Skeletal muscle cell (primary cell): ENCODE results near the gene OR7G3.

Experiments used
- DNase-seq: peaks from one replicate; pipeline ENCODE4 v3.0.0-alpha.2; 2010; ENCODE audit warnings: low read depth
- H3K4me3 ChIP-seq: 2 replicates; pipeline ENCODE4 v1.5.1; 2011; ENCODE audit warnings: low read depth, mild to moderate bottlenecking, control low read depth, low read length, moderate library complexity

The OR7G3 gene

GRCh38 chr19:9115307-9115813, 11.4 kb downstream of the OR7G3 start, which contains the start of gene OR7G1:
Gene OR7G1 (minus strand): TSS chr19:9115763. CDS start chr19:9115763, 0 bp downstream.
- no peak for DNase-seq
- H3K4me3 ChIP-seq: no peak within 1 kb of the TSS

- no peak overlapping the region for H3K4me3 ChIP-seq
- DNase-seq: no peak
These were observed 16.8 kb downstream of the OR7G3 start for GRCh38 chr19:9109959-9110358.

GRCh38 chr19:9107375-9107774, 19.4 kb downstream of the OR7G3 start, which contains the start of gene OR7G2:
Gene OR7G2 (minus strand): TSS chr19:9107475. CDS start chr19:9103243, 4,232 bp downstream.
- no peak for DNase-seq

DNA sequence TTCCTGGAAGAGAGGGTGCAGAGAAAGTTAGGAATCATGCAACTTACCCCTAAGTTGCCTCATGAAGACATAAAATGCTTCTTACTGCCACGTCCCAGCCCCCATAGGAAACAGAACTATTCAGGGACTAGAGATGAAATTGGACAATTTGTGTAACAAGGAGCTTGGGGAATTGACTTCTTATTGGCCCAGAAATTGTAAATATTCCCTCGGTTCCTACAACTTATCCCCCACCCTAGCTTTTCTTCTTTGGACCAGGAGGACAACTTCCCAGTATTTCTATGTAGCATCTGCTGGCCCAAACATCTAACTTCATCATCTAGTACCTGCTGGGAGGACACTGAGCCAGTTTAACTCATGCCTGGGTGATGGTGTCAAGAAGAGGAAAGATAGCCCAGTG, 40.0 kb downstream of the OR7G3 start, which contains the start of gene OR1M1:
Gene OR1M1, plus strand, starts transcription at position 301 of the 400 bp plus-strand sequence. CDS start 6,184 bp downstream, outside the sequence.
- DNase-seq: no peak
- no peak within 1 kb of the TSS for H3K4me3 ChIP-seq

More at GRCh38 chr19:9107375-9107774, 19.4 kb downstream of the OR7G3 start, which contains the start of gene OR7G2:
- H3K4me3 ChIP-seq: no peak within 1 kb of the TSS

GRCh38 chr19:9078651-9079050, 48.1 kb downstream of the OR7G3 start:
- no peak for DNase-seq
- H3K4me3 ChIP-seq: no peak overlapping the region

DNA sequence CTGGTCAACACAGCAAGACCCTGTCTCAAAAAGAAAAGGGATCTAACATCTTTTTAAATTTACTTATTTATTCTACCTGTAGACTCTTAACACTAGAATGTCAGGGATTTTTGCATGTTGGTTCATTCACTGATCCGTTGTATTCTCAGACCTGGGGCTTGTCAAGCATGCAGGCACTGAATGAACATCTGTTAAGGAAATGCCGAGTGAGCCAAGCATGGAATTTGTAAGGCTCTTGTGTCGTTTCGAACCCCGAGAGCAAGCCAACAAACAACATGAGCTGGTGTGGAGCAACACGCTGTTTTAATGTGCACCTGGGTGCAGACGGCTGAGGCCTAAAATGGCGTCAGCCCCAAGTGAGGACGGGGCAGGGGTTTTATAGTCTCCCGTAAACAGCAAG, 49.8 kb downstream of the OR7G3 start:
- no peak overlapping the region for H3K4me3 ChIP-seq
- no peak for DNase-seq
